Measurements from ENCODE around the gene ATP10D. TPM values are rescaled to one million over a fixed set of nuclear protein-coding genes. Genes with fewer than 3 reads are reported as not detected.

Gene ATP10D
- total RNA-seq, 6 experiments from 2014 or later = 50.6 to 73.8 (median 55.4) TPM

DNA sequence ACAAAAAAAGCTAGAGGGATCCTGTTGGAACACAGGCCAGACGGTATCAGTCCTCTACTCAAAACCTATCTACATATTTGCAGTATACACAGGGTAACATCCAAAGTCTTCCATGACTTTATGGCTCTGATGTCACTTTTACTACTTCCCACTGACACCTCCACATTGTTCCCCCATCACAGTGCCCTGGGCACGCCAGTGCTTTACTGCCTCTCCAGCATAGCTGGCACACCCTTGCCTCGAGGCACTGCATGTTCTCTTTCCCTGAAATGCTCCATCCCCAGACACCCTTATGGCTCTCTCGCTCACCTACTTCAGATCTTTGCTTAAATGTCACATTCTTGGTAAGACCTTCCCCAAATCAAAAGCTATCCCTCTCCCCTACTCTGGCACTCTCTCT is 6.3 kb upstream of the ATP10D start:
- H3K4me3 Mint-ChIP-seq = no peak overlapping the region
- no peak overlapping the region for H3K27ac Mint-ChIP-seq
- DNase-seq = no peak
- TF ChIP-seq, protein P1, sequence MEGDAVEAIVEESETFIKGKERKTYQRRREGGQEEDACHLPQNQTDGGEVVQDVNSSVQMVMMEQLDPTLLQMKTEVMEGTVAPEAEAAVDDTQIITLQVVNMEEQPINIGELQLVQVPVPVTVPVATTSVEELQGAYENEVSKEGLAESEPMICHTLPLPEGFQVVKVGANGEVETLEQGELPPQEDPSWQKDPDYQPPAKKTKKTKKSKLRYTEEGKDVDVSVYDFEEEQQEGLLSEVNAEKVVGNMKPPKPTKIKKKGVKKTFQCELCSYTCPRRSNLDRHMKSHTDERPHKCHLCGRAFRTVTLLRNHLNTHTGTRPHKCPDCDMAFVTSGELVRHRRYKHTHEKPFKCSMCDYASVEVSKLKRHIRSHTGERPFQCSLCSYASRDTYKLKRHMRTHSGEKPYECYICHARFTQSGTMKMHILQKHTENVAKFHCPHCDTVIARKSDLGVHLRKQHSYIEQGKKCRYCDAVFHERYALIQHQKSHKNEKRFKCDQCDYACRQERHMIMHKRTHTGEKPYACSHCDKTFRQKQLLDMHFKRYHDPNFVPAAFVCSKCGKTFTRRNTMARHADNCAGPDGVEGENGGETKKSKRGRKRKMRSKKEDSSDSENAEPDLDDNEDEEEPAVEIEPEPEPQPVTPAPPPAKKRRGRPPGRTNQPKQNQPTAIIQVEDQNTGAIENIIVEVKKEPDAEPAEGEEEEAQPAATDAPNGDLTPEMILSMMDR (IDR thresholded peaks at IDR 0.05) = no peak
- H3K27me3 Mint-ChIP-seq (ENCODE audit: insufficient read depth) = no peaks in the 10 kb centered on the region; the same call in 1 of the 2 replicates
- no peaks in the 10 kb centered on the region for H3K36me3 Mint-ChIP-seq (ENCODE audit: low read depth)
- H3K4me1 Mint-ChIP-seq (ENCODE audit: low read depth) = peaks cover 22% of the 10 kb centered on the region
- H3K9me3 Mint-ChIP-seq = no peaks in the 10 kb centered on the region

DNA sequence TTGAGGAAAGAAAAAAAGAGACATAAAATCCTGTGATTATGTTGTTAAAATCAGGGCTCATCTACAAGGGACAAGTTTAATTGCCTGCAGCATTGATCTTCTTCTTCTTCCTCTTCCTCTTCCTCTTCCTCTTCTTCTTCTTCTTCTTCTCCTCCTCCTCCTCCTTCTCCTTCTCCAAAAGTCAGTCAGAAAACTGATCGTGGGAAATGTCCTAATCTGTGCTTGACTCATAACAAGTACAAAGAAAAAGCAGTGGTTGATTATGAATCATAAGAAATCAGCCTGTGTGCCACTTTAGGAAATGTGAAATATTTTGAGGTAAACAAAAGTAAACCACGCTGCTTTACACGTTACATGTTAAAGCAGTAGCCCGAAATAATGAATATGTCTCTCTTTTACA is 2.7 kb upstream of the ATP10D start:
- DNase-seq = peak; percentile 70
- Mint-ChIP-seq H3K27ac (peak overlapping the region; percentile 78), H3K27me3 (ENCODE audit: insufficient read depth) (peaks cover 4% of the 10 kb centered on the region; the same call in 1 of the 2 replicates), H3K9me3 (no peaks in the 10 kb centered on the region), H3K36me3 (ENCODE audit: low read depth) (0 out of 2 replicates have a peak, but pooled peaks cover 7% of the 10 kb centered on the region), H3K4me3 (peak overlapping the region; percentile 60), H3K4me1 (ENCODE audit: low read depth) (peaks cover 34% of the 10 kb centered on the region)
- TF ChIP-seq, protein P1 (IDR thresholded peaks at IDR 0.05) = no peak

DNA sequence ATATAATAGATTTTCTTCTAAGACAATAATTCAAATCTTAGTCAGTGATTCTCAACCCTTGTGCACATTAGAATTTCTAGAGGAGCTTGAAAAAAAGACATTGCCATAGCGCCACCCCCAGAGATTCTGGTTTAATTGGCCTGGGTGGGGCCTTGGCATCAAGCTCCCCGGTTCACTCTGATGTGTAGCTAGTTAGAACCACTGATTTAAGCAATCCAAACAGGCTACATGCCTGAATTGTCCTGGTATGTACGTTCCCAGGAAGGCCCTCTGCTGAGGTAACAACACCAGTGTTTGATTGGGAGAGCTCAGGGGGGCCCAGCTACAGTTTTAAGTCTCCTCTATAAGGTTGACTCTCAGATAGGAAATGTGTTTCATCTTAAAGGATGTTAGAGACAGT is 1.3 kb upstream of the ATP10D start:
- Mint-ChIP-seq H3K4me3 (no peak overlapping the region), H3K27ac (peak overlapping the region; percentile 99; the same call in 1 of the 2 replicates), H3K27me3 (ENCODE audit: insufficient read depth) (peaks cover 4% of the 10 kb centered on the region; the same call in 1 of the 2 replicates), H3K36me3 (ENCODE audit: low read depth) (peaks cover 10% of the 10 kb centered on the region; the same call in 1 of the 2 replicates), H3K9me3 (no peaks in the 10 kb centered on the region), H3K4me1 (ENCODE audit: low read depth) (peaks cover 36% of the 10 kb centered on the region)
- no peak for DNase-seq
- TF ChIP-seq, protein P1 (IDR thresholded peaks at IDR 0.05) = 0 out of 2 replicates have a peak, but pooled peaks have one; percentile 19

DNA sequence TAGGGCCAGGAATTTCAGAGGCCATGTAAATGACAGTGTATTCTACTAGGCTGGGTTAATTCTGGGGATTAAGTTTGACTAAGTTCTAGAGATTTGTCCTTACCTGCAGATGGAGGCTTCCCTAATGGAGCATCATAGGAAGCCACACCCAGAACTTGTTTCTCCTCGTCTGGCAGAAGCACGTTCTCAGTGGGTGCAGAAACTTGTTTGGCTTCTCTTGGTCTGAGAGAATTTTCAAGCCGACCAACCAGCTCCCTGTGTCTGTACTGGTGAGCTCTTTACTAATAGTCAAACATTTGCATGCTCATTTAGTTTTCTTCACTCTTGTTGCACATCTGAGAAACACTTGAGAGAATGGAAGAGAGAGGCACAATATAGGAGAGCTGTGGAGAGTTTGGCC is 907 bp upstream of the ATP10D start:
- H3K36me3 Mint-ChIP-seq (ENCODE audit: low read depth) = peaks cover 14% of the 10 kb centered on the region; the same call in 1 of the 2 replicates
- TF ChIP-seq, protein P1 (IDR thresholded peaks at IDR 0.05) = no peak
- H3K27me3 Mint-ChIP-seq (ENCODE audit: insufficient read depth) = peaks cover 4% of the 10 kb centered on the region; the same call in 1 of the 2 replicates
- peak overlapping the region; percentile 98 for H3K4me3 Mint-ChIP-seq
- peaks cover 36% of the 10 kb centered on the region for H3K4me1 Mint-ChIP-seq (ENCODE audit: low read depth)
- H3K27ac Mint-ChIP-seq = peak overlapping the region; percentile 99
- no peaks in the 10 kb centered on the region for H3K9me3 Mint-ChIP-seq
- DNase-seq = no peak

DNA sequence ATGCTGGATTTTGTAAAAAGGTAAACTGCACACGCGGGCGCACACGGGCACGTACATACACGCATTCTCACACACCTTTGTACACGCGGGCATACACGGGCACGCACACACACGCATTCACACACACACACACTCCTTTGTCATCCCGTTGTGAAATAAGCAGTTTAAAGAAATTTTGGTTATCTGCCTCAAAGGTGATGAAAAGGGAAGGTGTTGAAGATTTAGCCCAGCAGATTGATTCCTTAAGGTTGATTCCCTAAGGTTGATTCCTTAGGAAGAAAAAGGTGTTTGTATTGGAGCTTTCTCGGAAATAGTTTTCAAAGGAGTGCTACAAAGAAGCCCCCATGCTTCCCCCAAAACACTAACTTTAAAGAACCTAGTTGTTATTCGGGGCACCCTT is 693 bp downstream of the ATP10D start:
- Mint-ChIP-seq H3K27ac (peak overlapping the region; percentile 99), H3K9me3 (no peaks in the 10 kb centered on the region), H3K27me3 (ENCODE audit: insufficient read depth) (peaks cover 4% of the 10 kb centered on the region; the same call in 1 of the 2 replicates), H3K4me3 (peak overlapping the region; percentile 98), H3K36me3 (ENCODE audit: low read depth) (peaks cover 21% of the 10 kb centered on the region), H3K4me1 (ENCODE audit: low read depth) (peaks cover 48% of the 10 kb centered on the region)
- DNase-seq = no peak
- TF ChIP-seq, protein P1 (IDR thresholded peaks at IDR 0.05) = no peak

All from HFFc6 (cell line).